AG09319 (cell line): Measurements from ENCODE around the gene DACH1.

Experiments used
- DNase-seq: peaks from one replicate; pipeline ENCODE4 v3.0.0-alpha.2; 2010; ENCODE audit warnings: low read depth; ENCODE audit errors: extremely low read depth
- CTCF ChIP-seq: IDR thresholded peaks from 2 replicates; pipeline ENCODE4 v1.5.1; 2011; ENCODE audit warnings: low read depth, mild to moderate bottlenecking, inconsistent platforms, low read length, moderate library complexity

Gene DACH1

GRCh38 chr13:71775966-71776365 lies 91.0 kb downstream of the DACH1 start:
- no peak for TF ChIP-seq CTCF
- no peak for DNase-seq

- TF ChIP-seq CTCF = no peak
Observed at GRCh38 chr13:71774863-71775262, 92.1 kb downstream of the DACH1 start.

GRCh38 chr13:71773531-71773930 lies 93.5 kb downstream of the DACH1 start:
- DNase-seq = no peak
- TF ChIP-seq CTCF = no peak

More at GRCh38 chr13:71774863-71775262, 92.1 kb downstream of the DACH1 start:
- no peak for DNase-seq

- no peak for TF ChIP-seq CTCF
- DNase-seq = no peak
Observed at GRCh38 chr13:71772361-71772760, 94.6 kb downstream of the DACH1 start.

GRCh38 chr13:71771144-71771543 lies 95.9 kb downstream of the DACH1 start:
- no peak for TF ChIP-seq CTCF
- DNase-seq = no peak

- TF ChIP-seq CTCF = no peak
- DNase-seq = no peak
Observed at GRCh38 chr13:71770710-71771109, 96.3 kb downstream of the DACH1 start.

GRCh38 chr13:71768881-71769280 lies 98.1 kb downstream of the DACH1 start:
- no peak for TF ChIP-seq CTCF

More at GRCh38 chr13:71768881-71769280, 98.1 kb downstream of the DACH1 start:
- no peak for DNase-seq
